Stimulated activated CD8-positive, alpha-beta memory T cell treated with anti-CD3 and anti-CD28 coated beads, Interleukin-4, amount 100 ng/mL, for 1 hour (primary cell): ENCODE measurements around the gene SPX.

ENCODE experiments used
- DNase-seq, 2 donors: peaks; one replicate each; pipeline ENCODE4 v3.0.0-alpha.2; 2020; ENCODE audit warnings: low read depth in 2 of 2, low spot score in 1 of 2

Gene SPX

DNA sequence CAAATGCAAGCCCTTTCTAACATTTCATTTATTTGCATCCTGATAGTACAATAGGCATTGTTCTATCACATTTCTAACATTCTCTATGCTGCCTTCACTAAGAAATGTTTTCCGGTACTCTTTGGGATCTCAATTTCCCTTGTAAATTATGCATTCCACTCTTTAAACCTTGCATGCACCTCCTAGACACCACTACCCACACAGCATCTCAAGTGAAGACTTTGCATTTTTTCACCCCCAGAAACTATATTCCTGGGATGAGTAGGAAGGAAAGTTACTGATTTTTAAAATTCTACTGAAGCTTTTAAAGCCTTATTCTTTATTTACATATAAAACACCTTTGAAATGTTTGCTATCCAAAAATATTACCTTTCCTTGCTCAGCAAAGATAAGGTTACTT, 51.4 kb downstream of the SPX start:
- DNase-seq = no peak

DNA sequence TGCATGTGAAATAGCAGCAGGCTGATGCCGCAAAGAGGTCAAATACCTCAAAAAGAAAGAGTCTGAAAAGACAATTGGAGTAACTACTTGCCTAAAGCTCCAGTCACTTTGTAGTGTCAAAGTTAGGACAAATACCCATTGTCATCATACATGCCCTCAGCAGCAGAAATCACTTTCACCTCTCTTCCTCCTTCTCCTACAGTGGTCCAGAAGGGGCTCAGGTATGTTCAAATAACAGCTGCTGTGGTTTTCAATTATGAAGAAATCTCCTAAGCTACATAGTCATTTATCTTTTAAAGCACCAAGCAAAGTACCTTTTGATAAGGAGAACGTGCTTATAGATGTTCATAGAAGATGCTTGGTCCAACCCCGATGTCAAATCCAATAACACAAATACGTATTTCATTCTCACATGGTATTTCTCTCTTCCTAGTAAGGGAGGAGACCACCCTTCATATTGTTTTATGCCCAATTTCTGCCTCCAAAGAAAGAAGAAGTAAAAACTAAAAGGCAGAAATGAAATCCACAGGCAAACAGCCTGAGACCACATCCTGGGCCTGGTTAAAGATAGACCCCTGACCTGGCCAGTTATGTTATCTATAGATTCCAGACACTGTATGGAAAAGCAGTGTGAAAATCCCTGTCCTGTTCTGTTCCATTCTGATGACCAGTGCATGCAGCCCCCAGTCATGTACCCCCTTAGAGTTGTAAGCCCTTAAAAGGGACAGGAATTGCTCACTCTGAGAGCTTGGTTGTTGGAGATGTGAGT, 54.8 kb downstream of the SPX start:
- DNase-seq = no peak
